GM12878 (cell line): ENCODE data around the gene PDLIM4. TPM values are rescaled to one million over a fixed set of nuclear protein-coding genes. Genes with fewer than 3 reads are reported as not detected.

Experiments
- ATAC-seq: fragments of 200-7000 bp; cut with Tn5 transposase; 3 replicates; pipeline ENCODE4 v1.9.1; 2020; ENCODE audit warnings: mild to moderate bottlenecking, moderate library complexity
- BruUV-seq: library from RNA; stranded (reverse); fragments of 400-500 nt; replicated peaks from 2 replicates; lab custom pipeline; 2021; lab: Mats Ljungman, UMichigan
- CTCF ChIA-PET: fragments of 300-600 bp; sonication (Branson Sonifier 250); formaldehyde crosslinking; extraction: SDS; loops from one replicate; lab custom pipeline; 2021; ENCODE audit warnings: inconsistent platforms; lab: Yijun Ruan, JAX
- POLR2A ChIA-PET: fragments of 350-600 bp; formaldehyde crosslinking; extraction: SDS; loops from one replicate; lab custom pipeline; 2021; ENCODE audit warnings: inconsistent platforms; lab: Charles Lee
- RAD21 ChIA-PET: fragments of 300-600 bp; sonication (Branson Sonifier 250); formaldehyde crosslinking; loops from one replicate; lab custom pipeline; 2023; ENCODE audit warnings: antibody characterized with exemption; ENCODE audit not compliant: unreplicated experiment; lab: Charles Lee
- SMC1A ChIA-PET: fragments of 300-600 bp; sonication (Branson Sonifier 250); formaldehyde crosslinking; loops from one replicate; lab custom pipeline; 2023; ENCODE audit not compliant: unreplicated experiment, uncharacterized antibody; lab: Charles Lee
- DNase-seq: peaks from one replicate; pipeline ENCODE4 v3.0.0-alpha.2; 2011; ENCODE audit warnings: low read depth, low spot score
- FAIRE-seq: peaks from 3 replicates; lab custom pipeline; 2011; peaks lifted over from hg19 to GRCh38; lab: Jason Lieb, UNC
- H2AFZ ChIP-seq: 2 replicates; pipeline ENCODE4 v1.6.0; 2011; ENCODE audit warnings: low read depth, low read length, control low read depth; ENCODE audit not compliant: control insufficient read depth
- H3K27ac ChIP-seq: 2 replicates; pipeline ENCODE4 v1.5.1; 2011; ENCODE audit warnings: control low read depth; ENCODE audit not compliant: control insufficient read depth, insufficient read depth
- H3K27me3 ChIP-seq, 2 experiments: replicated peaks in 1 of 2; 2 replicates each; pipeline versions ENCODE4 v1.6.0 to v1.6.1; 2011; ENCODE audit warnings: low read length in 1 of 2; ENCODE audit not compliant: control insufficient read depth in 2 of 2, insufficient read depth in 2 of 2
- H3K36me3 ChIP-seq, 2 experiments: 2 replicates each; pipeline ENCODE4 v1.5.1; 2011; ENCODE audit warnings: low read length in 1 of 2; ENCODE audit not compliant: control insufficient read depth in 2 of 2, insufficient read depth in 2 of 2
- H3K4me1 ChIP-seq: 2 replicates; pipeline ENCODE4 v1.6.1; 2011; ENCODE audit warnings: mild to moderate bottlenecking, low read length, moderate library complexity, mixed read lengths; ENCODE audit not compliant: control insufficient read depth, insufficient read depth
- H3K4me2 ChIP-seq: 2 replicates; pipeline ENCODE4 v1.6.0; 2011; ENCODE audit warnings: control low read depth; ENCODE audit not compliant: control insufficient read depth, insufficient read depth
- H3K4me3 ChIP-seq: fragments of 200-600 bp; sonication (generic); 2 replicates; pipeline ENCODE4 v1.5.1; 2016
- H3K79me2 ChIP-seq: 2 replicates; pipeline ENCODE4 v1.6.0; 2011; ENCODE audit warnings: low read length; ENCODE audit not compliant: control insufficient read depth, insufficient read depth
- H3K9ac ChIP-seq: 2 replicates; pipeline ENCODE4 v1.8.0; 2011; ENCODE audit warnings: low read length, control low read depth, mixed read lengths; ENCODE audit not compliant: control insufficient read depth, insufficient read depth
- H3K9me3 ChIP-seq: replicated peaks from 3 replicates; pipeline ENCODE4 v1.5.1; 2011; ENCODE audit warnings: mild to moderate bottlenecking, low read length; ENCODE audit not compliant: control insufficient read depth, insufficient read depth
- H4K20me1 ChIP-seq: 2 replicates; pipeline ENCODE4 v1.6.0; 2011; ENCODE audit not compliant: control insufficient read depth, insufficient read depth
- GATAD2B ChIP-seq: fragments of 450-650 bp; conservative IDR thresholded peaks from 2 replicates; pipeline ENCODE4 v1.6.1; 2017; ENCODE audit warnings: low read depth, mild to moderate bottlenecking, moderate library complexity
- JUNB ChIP-seq: IDR thresholded peaks from 2 replicates; pipeline ENCODE4 v1.6.1; 2016; ENCODE audit warnings: antibody characterized with exemption, mild to moderate bottlenecking
- NR2C2 ChIP-seq: IDR thresholded peaks from 2 replicates; pipeline ENCODE4 v1.6.1; 2011; ENCODE audit warnings: borderline replicate concordance, low read depth; ENCODE audit not compliant: control insufficient read depth, insufficient read length
- WGBS: methylation state at CpG from one replicate; pipeline ENCODE4 v1.1.6; 2016; ENCODE audit warnings: low lambda C conversion rate; ENCODE audit not compliant: insufficient replicate concordance, insufficient coverage; ENCODE audit errors: missing lambda C conversion rate; 5-methylcytosine and 5-hydroxymethylcytosine counted together
- in situ Hi-C: fragments of 300-500 bp; cut with MboI; formaldehyde crosslinking; loops from 9 replicates; pipeline ENCODE4 v1.14.3; 2018; ENCODE audit warnings: mixed read lengths
- intact Hi-C: fragments of 100-400 bp; cut with micrococcal nuclease; formaldehyde crosslinking; loops from one replicate; pipeline ENCODE4 v1.14.2; 2022; ENCODE audit not compliant: unreplicated experiment
- polyA plus RNA-seq, 11 experiments: library from polyadenylated mRNA; depleted of rRNA in 4 of 11; unstranded in 6 of 11; stranded (reverse) in 5 of 11; fragments of >200 nt; fragmentation: Nextera tagmentation in 4 of 11; fragmentation: Illumina TruSeq in 1 of 11; extraction: Ambion mirVana in 4 of 11; extraction: Trizol in 1 of 11; gene quantifications; 1 replicate in 1 of 11; 2 replicates in 10 of 11; pipeline versions ENCODE4 v1.2.1 to v1.2.3, GENCODE V29; 2011 to 2016; ENCODE audit warnings: inconsistent platforms in 2 of 11, missing spikeins in 2 of 11, low read depth in 1 of 11
- total RNA-seq, 4 experiments: library from RNA; depleted of rRNA in 3 of 4; stranded (reverse); fragments of >200 nt in 3 of 4; fragmentation: Illumina TruSeq in 1 of 4; extraction: Trizol in 1 of 4; gene quantifications; 2 replicates each; pipeline versions ENCODE4 v1.2.1 to v1.2.3, GENCODE V29; 2013 to 2021
- TF ChIP-seq, protein P1 (sequence below): fragments of 450-650 bp; IDR thresholded peaks from 2 replicates; pipeline ENCODE4 v1.6.1; 2017; ENCODE audit warnings: mild to moderate bottlenecking, low read depth, inconsistent platforms; ENCODE audit not compliant: poor library complexity, severe bottlenecking
- TF ChIP-seq, protein P2 (sequence below): fragments of 450-650 bp; IDR thresholded peaks from 2 replicates; pipeline ENCODE4 v1.6.1; 2016; ENCODE audit warnings: mild to moderate bottlenecking

The PDLIM4 gene
- total and polyA plus RNA-seq, 10 of the 15 experiments (the other 5 are each of a cell fraction or from before 2014, with no cell fraction given), result 0.13 to 1.7 (median 0.39) TPM; not detected in 3

DNA sequence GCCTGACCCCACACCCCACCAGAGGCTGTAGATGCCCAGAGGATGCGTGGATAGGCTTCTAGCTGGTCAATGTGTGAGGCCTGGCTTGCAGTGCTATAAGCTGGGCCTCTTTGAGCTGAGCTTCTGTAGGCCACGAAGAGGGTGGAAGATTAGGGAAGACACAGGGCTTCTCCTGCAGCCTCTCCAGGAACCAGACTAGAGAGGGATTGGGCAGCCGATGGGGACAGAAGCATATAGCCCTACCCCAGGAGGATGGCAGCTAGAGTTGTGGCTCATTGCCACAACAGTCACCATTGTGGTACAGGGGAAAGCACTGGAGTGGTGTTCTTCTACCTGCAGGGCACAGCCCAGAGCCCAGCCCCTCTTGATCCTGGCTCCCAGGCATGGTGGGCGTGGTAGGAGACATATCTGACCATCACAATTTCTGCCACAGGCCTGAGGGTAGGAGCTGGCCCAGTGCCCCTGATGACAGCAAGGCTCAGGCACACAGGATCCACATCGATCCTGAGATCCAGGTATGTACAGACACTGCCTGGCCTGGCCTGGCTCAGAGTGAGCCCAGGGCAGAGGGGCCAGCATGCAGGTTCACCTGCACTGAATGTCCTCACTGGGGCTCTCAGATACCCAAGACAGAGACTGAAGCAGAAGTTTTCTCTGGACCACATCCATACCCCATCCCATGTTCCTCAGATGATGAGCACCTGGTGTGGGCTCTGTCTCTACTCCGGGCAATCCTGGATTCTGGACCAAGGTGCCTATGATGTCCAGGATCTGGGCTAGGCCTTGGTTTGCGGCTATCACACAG lies 8.7 kb downstream of the PDLIM4 start:
- no peaks in the 10 kb centered on the region for H3K36me3 ChIP-seq
- WGBS, result 61% methylated on average over 7 of the region's 7 CpGs
- H2AFZ ChIP-seq, result no peak overlapping the region
- H3K27ac ChIP-seq, result no peak overlapping the region
- SMC1A ChIA-PET, result interaction anchor here (1.2 kb wide), 1 partner anchor 27 kb away, joined by 3 read pairs; no protein-coding TSS in a partner anchor
- RAD21 ChIA-PET, result no interaction called here
- H3K4me2 ChIP-seq, result no peak overlapping the region
- H3K4me3 ChIP-seq, result no peak overlapping the region
- H3K4me1 ChIP-seq, result peaks cover 34% of the 10 kb centered on the region
- no peak for ATAC-seq
- CTCF ChIA-PET, result interaction anchor here (11.6 kb wide), 1 partner anchor 27 kb away, joined by 117 read pairs; no protein-coding TSS in a partner anchor
- intact Hi-C loops (no loop called here), in situ Hi-C loops (no loop called here)
- FAIRE-seq, result no peak
- no peaks in the 10 kb centered on the region for H3K27me3 ChIP-seq
- no peaks in the 10 kb centered on the region for H3K9me3 ChIP-seq
- no peak overlapping the region for H3K9ac ChIP-seq
- POLR2A ChIA-PET, result no interaction called here
- no TSS peak for BruUV-seq
- DNase-seq, result no peak
- TF ChIP-seq NR2C2, result no peak
- TF ChIP-seq, protein P1, sequence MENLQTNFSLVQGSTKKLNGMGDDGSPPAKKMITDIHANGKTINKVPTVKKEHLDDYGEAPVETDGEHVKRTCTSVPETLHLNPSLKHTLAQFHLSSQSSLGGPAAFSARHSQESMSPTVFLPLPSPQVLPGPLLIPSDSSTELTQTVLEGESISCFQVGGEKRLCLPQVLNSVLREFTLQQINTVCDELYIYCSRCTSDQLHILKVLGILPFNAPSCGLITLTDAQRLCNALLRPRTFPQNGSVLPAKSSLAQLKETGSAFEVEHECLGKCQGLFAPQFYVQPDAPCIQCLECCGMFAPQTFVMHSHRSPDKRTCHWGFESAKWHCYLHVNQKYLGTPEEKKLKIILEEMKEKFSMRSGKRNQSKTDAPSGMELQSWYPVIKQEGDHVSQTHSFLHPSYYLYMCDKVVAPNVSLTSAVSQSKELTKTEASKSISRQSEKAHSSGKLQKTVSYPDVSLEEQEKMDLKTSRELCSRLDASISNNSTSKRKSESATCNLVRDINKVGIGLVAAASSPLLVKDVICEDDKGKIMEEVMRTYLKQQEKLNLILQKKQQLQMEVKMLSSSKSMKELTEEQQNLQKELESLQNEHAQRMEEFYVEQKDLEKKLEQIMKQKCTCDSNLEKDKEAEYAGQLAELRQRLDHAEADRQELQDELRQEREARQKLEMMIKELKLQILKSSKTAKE, result no peak
- TF ChIP-seq GATAD2B, result no peak
- TF ChIP-seq, protein P2, sequence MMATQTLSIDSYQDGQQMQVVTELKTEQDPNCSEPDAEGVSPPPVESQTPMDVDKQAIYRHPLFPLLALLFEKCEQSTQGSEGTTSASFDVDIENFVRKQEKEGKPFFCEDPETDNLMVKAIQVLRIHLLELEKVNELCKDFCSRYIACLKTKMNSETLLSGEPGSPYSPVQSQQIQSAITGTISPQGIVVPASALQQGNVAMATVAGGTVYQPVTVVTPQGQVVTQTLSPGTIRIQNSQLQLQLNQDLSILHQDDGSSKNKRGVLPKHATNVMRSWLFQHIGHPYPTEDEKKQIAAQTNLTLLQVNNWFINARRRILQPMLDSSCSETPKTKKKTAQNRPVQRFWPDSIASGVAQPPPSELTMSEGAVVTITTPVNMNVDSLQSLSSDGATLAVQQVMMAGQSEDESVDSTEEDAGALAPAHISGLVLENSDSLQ, result no peak
- TF ChIP-seq JUNB, result no peak
- H4K20me1 ChIP-seq, result no peaks in the 10 kb centered on the region
- no peaks in the 10 kb centered on the region for H3K79me2 ChIP-seq
